A673 (cell line): Measurements from ENCODE around the gene ATG12.
"Not testable (repeated sequence)": the region's sequence is repeated elsewhere in the genome, so short reads cannot be mapped to it uniquely, and the experiment has no call there.

Source experiments
- EZH2 ChIP-seq: fragments of 200-600 bp; sonication (generic); IDR thresholded peaks from 2 replicates; pipeline ENCODE4 v1.6.1; 2017; ENCODE audit warnings: borderline replicate concordance, low read depth, mild to moderate bottlenecking, mixed read lengths, antibody characterized with exemption, low read length; ENCODE audit not compliant: poor library complexity, severe bottlenecking
- TF ChIP-seq, protein P1 (sequence below): fragments of 300-800, 200-600 bp; sonication (generic); conservative IDR thresholded peaks from 2 replicates; pipeline ENCODE4 v1.5.1; 2017; ENCODE audit warnings: low read depth, mild to moderate bottlenecking, antibody characterized with exemption, low read length, moderate library complexity, mixed read lengths

DNA sequence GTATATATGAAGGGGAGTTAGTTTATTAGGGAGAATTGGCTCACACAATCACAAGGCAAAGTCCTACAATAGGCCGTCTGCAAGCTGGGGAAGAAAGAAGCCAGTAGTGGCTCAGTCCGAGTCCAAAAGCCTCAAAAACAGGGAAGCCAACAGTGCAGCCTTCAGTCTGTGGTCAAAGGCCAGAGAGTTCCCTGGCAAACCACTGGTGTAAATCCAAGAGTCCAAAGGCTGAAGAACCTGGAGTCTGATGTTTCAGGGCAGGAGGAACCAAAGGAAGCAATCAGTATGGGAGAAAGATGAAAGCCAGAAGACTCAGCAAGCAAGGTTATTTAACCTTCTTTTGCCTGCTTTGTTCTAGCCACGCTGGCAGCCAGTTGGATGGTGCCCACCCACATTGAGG, 43.8 kb upstream of the ATG12 start:
- TF ChIP-seq, protein P1, sequence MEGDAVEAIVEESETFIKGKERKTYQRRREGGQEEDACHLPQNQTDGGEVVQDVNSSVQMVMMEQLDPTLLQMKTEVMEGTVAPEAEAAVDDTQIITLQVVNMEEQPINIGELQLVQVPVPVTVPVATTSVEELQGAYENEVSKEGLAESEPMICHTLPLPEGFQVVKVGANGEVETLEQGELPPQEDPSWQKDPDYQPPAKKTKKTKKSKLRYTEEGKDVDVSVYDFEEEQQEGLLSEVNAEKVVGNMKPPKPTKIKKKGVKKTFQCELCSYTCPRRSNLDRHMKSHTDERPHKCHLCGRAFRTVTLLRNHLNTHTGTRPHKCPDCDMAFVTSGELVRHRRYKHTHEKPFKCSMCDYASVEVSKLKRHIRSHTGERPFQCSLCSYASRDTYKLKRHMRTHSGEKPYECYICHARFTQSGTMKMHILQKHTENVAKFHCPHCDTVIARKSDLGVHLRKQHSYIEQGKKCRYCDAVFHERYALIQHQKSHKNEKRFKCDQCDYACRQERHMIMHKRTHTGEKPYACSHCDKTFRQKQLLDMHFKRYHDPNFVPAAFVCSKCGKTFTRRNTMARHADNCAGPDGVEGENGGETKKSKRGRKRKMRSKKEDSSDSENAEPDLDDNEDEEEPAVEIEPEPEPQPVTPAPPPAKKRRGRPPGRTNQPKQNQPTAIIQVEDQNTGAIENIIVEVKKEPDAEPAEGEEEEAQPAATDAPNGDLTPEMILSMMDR, result not testable (repeated sequence)
- TF ChIP-seq EZH2, result not testable (repeated sequence)
